Fibroblast of lung (primary cell): ENCODE measurements around the gene PDRG1.

Source experiments
- EZH2 ChIP-seq: IDR thresholded peaks from 2 replicates; pipeline ENCODE4 v1.5.1; 2012; ENCODE audit warnings: low read length, control low read depth, mild to moderate bottlenecking; ENCODE audit errors: missing control alignments
- TF ChIP-seq, protein P1 (sequence below), 2 donors: IDR thresholded peaks in 1 of 2; conservative IDR thresholded peaks in 1 of 2; 1 replicate in 1 of 2; 2 replicates in 1 of 2; pipeline ENCODE4 v1.5.1; 2011 to 2012; ENCODE audit warnings: low read length in 2 of 2, control low read depth in 1 of 2, inconsistent platforms in 1 of 2, low read depth in 1 of 2, mild to moderate bottlenecking in 1 of 2

- TF ChIP-seq, protein P1, sequence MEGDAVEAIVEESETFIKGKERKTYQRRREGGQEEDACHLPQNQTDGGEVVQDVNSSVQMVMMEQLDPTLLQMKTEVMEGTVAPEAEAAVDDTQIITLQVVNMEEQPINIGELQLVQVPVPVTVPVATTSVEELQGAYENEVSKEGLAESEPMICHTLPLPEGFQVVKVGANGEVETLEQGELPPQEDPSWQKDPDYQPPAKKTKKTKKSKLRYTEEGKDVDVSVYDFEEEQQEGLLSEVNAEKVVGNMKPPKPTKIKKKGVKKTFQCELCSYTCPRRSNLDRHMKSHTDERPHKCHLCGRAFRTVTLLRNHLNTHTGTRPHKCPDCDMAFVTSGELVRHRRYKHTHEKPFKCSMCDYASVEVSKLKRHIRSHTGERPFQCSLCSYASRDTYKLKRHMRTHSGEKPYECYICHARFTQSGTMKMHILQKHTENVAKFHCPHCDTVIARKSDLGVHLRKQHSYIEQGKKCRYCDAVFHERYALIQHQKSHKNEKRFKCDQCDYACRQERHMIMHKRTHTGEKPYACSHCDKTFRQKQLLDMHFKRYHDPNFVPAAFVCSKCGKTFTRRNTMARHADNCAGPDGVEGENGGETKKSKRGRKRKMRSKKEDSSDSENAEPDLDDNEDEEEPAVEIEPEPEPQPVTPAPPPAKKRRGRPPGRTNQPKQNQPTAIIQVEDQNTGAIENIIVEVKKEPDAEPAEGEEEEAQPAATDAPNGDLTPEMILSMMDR (conservative IDR thresholded peaks at IDR 0.05 in 1 of 2, IDR thresholded peaks at IDR 0.05 in 1 of 2; ENCODE audit: low read depth in 1 of 2, low read length in 2 of 2) = no peak
- TF ChIP-seq EZH2 = no peak
Observed at GRCh38 chr20:31977080-31977479, 25.2 kb upstream of the PDRG1 start.
